Trophoblast cell (in vitro differentiated cells and primary cell): ENCODE results near the gene ZNF79.

ENCODE experiments used
- DNase-seq, 2 donors: peaks; one replicate each; pipeline ENCODE4 v3.0.0-alpha.2; 2016
- H2AFZ ChIP-seq: 2 replicates; pipeline ENCODE4 v1.6.1; 2013; ENCODE audit warnings: low read length, moderate library complexity, mild to moderate bottlenecking; ENCODE audit not compliant: insufficient read depth, poor library complexity
- H2AK5ac ChIP-seq: 2 replicates; pipeline ENCODE4 v1.6.1; 2013; ENCODE audit warnings: mild to moderate bottlenecking, low read length
- H2BK120ac ChIP-seq: 2 replicates; pipeline ENCODE4 v1.6.1; 2013; ENCODE audit warnings: low read length, mild to moderate bottlenecking, moderate library complexity; ENCODE audit not compliant: insufficient read depth, poor library complexity
- H2BK12ac ChIP-seq: 2 replicates; pipeline ENCODE4 v1.6.1; 2013; ENCODE audit warnings: mild to moderate bottlenecking, low read length, moderate library complexity
- H2BK5ac ChIP-seq: 2 replicates; pipeline ENCODE4 v1.6.1; 2013; ENCODE audit warnings: low read length, low read depth, moderate library complexity, mild to moderate bottlenecking; ENCODE audit not compliant: poor library complexity
- H3K14ac ChIP-seq: 2 replicates; pipeline ENCODE4 v1.6.1; 2013; ENCODE audit warnings: mild to moderate bottlenecking, low read length
- H3K18ac ChIP-seq: 2 replicates; pipeline ENCODE4 v1.6.1; 2013; ENCODE audit warnings: mild to moderate bottlenecking, low read length
- H3K23ac ChIP-seq: 2 replicates; pipeline ENCODE4 v1.6.1; 2013; ENCODE audit warnings: low read length
- H3K27ac ChIP-seq: 2 replicates; pipeline ENCODE4 v1.5.1; 2013; ENCODE audit warnings: low read depth, mild to moderate bottlenecking, inconsistent platforms, low read length, moderate library complexity
- H3K27me3 ChIP-seq: 2 replicates; pipeline ENCODE4 v1.6.1; 2013; ENCODE audit warnings: inconsistent platforms, mild to moderate bottlenecking, low read length, moderate library complexity; ENCODE audit not compliant: insufficient read depth
- H3K36me3 ChIP-seq, 2 experiments: 1 replicate in 1 of 2; 2 replicates in 1 of 2; pipeline ENCODE4 v1.6.1; 2013; ENCODE audit warnings: low read length in 2 of 2, mild to moderate bottlenecking in 2 of 2, moderate library complexity in 1 of 2; ENCODE audit not compliant: insufficient read depth in 2 of 2, control insufficient read depth in 1 of 2
- H3K4ac ChIP-seq: 2 replicates; pipeline ENCODE4 v1.6.1; 2013; ENCODE audit warnings: low read depth, mild to moderate bottlenecking, low read length, moderate library complexity
- H3K4me1 ChIP-seq, 2 experiments: 1 replicate in 1 of 2; 2 replicates in 1 of 2; pipeline ENCODE4 v1.6.1; 2013; ENCODE audit warnings: low read length in 2 of 2, mild to moderate bottlenecking in 2 of 2, moderate library complexity in 1 of 2; ENCODE audit not compliant: insufficient read depth in 2 of 2, control insufficient read depth in 1 of 2
- H3K4me2 ChIP-seq: 2 replicates; pipeline ENCODE4 v1.6.1; 2013; ENCODE audit warnings: inconsistent platforms, mild to moderate bottlenecking, low read length, moderate library complexity
- H3K4me3 ChIP-seq: 2 replicates; pipeline ENCODE4 v1.5.1; 2013; ENCODE audit warnings: mild to moderate bottlenecking, low read depth, low read length, inconsistent platforms
- H3K79me1 ChIP-seq: one replicate; pipeline ENCODE4 v1.6.1; 2013; ENCODE audit warnings: low read length
- H3K79me2 ChIP-seq: 2 replicates; pipeline ENCODE4 v1.6.1; 2013; ENCODE audit warnings: low read length, mild to moderate bottlenecking; ENCODE audit not compliant: control insufficient read depth, insufficient read depth, poor library complexity
- H3K9ac ChIP-seq: 2 replicates; pipeline ENCODE4 v1.6.1; 2013; ENCODE audit warnings: mild to moderate bottlenecking, low read length
- H3K9me3 ChIP-seq: 2 replicates; pipeline ENCODE4 v1.6.1; 2013; ENCODE audit warnings: low read depth, mild to moderate bottlenecking, control low read depth, inconsistent platforms, low read length; ENCODE audit not compliant: insufficient read depth
- H4K12ac ChIP-seq: 2 replicates; pipeline ENCODE4 v1.6.1; 2013; ENCODE audit warnings: low read depth, mild to moderate bottlenecking, low read length, moderate library complexity
- H4K8ac ChIP-seq: 2 replicates; pipeline ENCODE4 v1.6.1; 2013; ENCODE audit warnings: low read depth, mild to moderate bottlenecking, low read length, moderate library complexity
- H4K91ac ChIP-seq: one replicate; pipeline ENCODE4 v1.6.1; 2013; ENCODE audit warnings: low read depth, mild to moderate bottlenecking, low read length, moderate library complexity
- WGBS: extraction: QIAGEN DNeasy Blood & Tissue Kit; methylation state at CpG from one replicate; pipeline ENCODE4 v1.1.7; 2013; ENCODE audit warnings: missing lambda C conversion rate; ENCODE audit not compliant: insufficient read length, insufficient coverage; ENCODE audit errors: extremely low coverage; 5-methylcytosine and 5-hydroxymethylcytosine counted together

Gene ZNF79

GRCh38 chr9:127388856-127389238, 35.3 kb upstream of the ZNF79 start:
- Histone ChIP-seq H2BK5ac (peak overlapping the region; percentile 84), H2BK120ac (peak overlapping the region; percentile 82), H4K12ac (no peak overlapping the region), H3K18ac (peak overlapping the region; percentile 68), H3K4me3 (no peak overlapping the region), H3K27me3 (no peaks in the 10 kb centered on the region), H3K4me1 (peaks cover 36 to 41% of the 10 kb centered on the region in 2 experiments), H3K4me2 (peak overlapping the region; percentile 40), H3K79me2 (peaks cover 2% of the 10 kb centered on the region), H3K9ac (no peak overlapping the region), H3K14ac (peak overlapping the region; percentile 71), H3K23ac (no peak overlapping the region), H4K8ac (peak overlapping the region; percentile 52), H3K9me3 (no peaks in the 10 kb centered on the region), H3K4ac (peak overlapping the region; percentile 66), H2AFZ (no peak overlapping the region), H3K27ac (peak overlapping the region; percentile 90), H2AK5ac (peak overlapping the region; percentile 66), H3K79me1 (peaks cover 27% of the 10 kb centered on the region), H4K91ac (peak overlapping the region; percentile 95), H3K36me3 (no peaks in the 10 kb centered on the region), H2BK12ac (peak overlapping the region; percentile 89)
- peak in 1 of 2 donors; percentile 19 for DNase-seq
- whole genome bisulfite sequencing: no CpG with 5 or more reads among the region's 6 CpGs

- H3K79me2 ChIP-seq: peaks cover 2% of the 10 kb centered on the region
- peak overlapping the region; percentile 76 for H2BK120ac ChIP-seq
- H4K91ac ChIP-seq: peak overlapping the region; percentile 88
- H3K27ac ChIP-seq: peak overlapping the region; percentile 90
- no peak overlapping the region for H3K4me2 ChIP-seq
- H3K4me1 ChIP-seq: peaks cover 31 to 35% of the 10 kb centered on the region in 2 experiments
- H3K18ac ChIP-seq: peak overlapping the region; percentile 58
- H2BK5ac ChIP-seq: peak overlapping the region; percentile 89
- no peak overlapping the region for H3K9ac ChIP-seq
- WGBS: no CpG with 5 or more reads among the region's 4 CpGs
- no peak overlapping the region for H2AFZ ChIP-seq
- no peaks in the 10 kb centered on the region for H3K27me3 ChIP-seq
- peak overlapping the region; percentile 28 for H3K14ac ChIP-seq
- H3K79me1 ChIP-seq: peaks cover 25% of the 10 kb centered on the region
- H3K4ac ChIP-seq: peak overlapping the region; percentile 19
- DNase-seq: no peak
- peak overlapping the region; percentile 93 for H2BK12ac ChIP-seq
- no peaks in the 10 kb centered on the region for H3K36me3 ChIP-seq
- no peak overlapping the region for H3K4me3 ChIP-seq
- H3K23ac ChIP-seq: no peak overlapping the region
- H3K9me3 ChIP-seq: no peaks in the 10 kb centered on the region
- peak overlapping the region; percentile 17 for H4K8ac ChIP-seq
- H2AK5ac ChIP-seq: peak overlapping the region; percentile 75
- H4K12ac ChIP-seq: no peak overlapping the region
These were observed 34.6 kb upstream of the ZNF79 start for GRCh38 chr9:127389381-127390247.

DNA sequence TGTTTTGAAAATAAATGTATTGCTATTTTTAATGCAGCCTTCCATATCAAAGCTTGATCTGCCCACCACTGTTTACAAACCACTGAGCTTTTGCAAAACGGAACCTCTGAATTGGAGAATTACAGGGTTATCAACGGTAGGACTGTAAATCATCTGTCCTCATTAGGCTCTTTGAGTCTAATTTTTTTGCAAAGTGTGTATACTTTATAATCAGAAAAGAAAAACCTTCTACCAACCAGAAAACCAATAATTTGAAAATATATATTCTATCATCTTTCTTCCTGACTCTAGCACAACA, 34.0 kb upstream of the ZNF79 start:
- H3K27me3 ChIP-seq: no peaks in the 10 kb centered on the region
- H4K12ac ChIP-seq: no peak overlapping the region
- H3K4me1 ChIP-seq: peaks cover 26 to 31% of the 10 kb centered on the region in 2 experiments
- no CpG with 5 or more reads among the region's 2 CpGs for WGBS
- peak overlapping the region; percentile 89 for H2BK5ac ChIP-seq
- no peak overlapping the region for H3K4ac ChIP-seq
- H3K4me2 ChIP-seq: no peak overlapping the region
- no peak overlapping the region for H2AK5ac ChIP-seq
- no peak overlapping the region for H3K18ac ChIP-seq
- H2BK120ac ChIP-seq: peak overlapping the region; percentile 76
- H3K9me3 ChIP-seq: no peaks in the 10 kb centered on the region
- peaks cover 2% of the 10 kb centered on the region for H3K79me2 ChIP-seq
- no peak overlapping the region for H3K9ac ChIP-seq
- H3K14ac ChIP-seq: peak overlapping the region; percentile 28
- no peak for DNase-seq
- H4K91ac ChIP-seq: peak overlapping the region; percentile 88
- peak overlapping the region; percentile 93 for H2BK12ac ChIP-seq
- H3K23ac ChIP-seq: no peak overlapping the region
- H3K4me3 ChIP-seq: no peak overlapping the region
- H4K8ac ChIP-seq: no peak overlapping the region
- H2AFZ ChIP-seq: no peak overlapping the region
- H3K36me3 ChIP-seq: no peaks in the 10 kb centered on the region
- peak overlapping the region; percentile 90 for H3K27ac ChIP-seq
- H3K79me1 ChIP-seq: peaks cover 21% of the 10 kb centered on the region

DNA sequence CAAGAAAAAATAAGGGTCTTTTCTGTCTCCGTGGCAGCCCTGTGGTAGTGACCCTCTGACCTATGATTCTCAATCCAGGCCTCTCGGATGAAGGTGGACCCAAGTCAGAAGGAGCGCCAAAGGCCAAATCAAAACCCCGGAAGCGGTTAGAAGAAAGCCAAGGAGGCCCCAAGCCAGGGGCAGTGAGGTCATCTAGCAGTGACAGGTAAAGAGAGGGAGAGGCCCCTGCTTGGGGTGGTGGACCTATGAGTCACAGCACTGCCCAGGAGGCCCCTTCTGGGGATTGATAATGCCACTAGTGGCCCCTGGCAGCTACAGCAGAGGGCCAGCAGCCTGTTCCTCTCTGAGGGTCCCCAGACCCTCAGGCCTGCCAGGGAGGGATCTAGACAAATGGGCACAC, 33.6 kb upstream of the ZNF79 start:
- Histone ChIP-seq H4K91ac (peak overlapping the region; percentile 94), H3K9ac (no peak overlapping the region), H2BK12ac (peak overlapping the region; percentile 91), H3K27ac (peak overlapping the region; percentile 2), H3K18ac (peak overlapping the region; percentile 4), H3K9me3 (no peaks in the 10 kb centered on the region), H2AK5ac (peak overlapping the region; percentile 80), H4K8ac (peak overlapping the region; percentile 66), H2BK5ac (peak overlapping the region; percentile 87), H3K36me3 (no peaks in the 10 kb centered on the region), H3K23ac (no peak overlapping the region), H2AFZ (no peak overlapping the region), H3K79me1 (peaks cover 21% of the 10 kb centered on the region), H2BK120ac (peak overlapping the region; percentile 67), H3K14ac (peak overlapping the region; percentile 33), H3K4me2 (no peak overlapping the region), H4K12ac (no peak overlapping the region), H3K4ac (peak overlapping the region; percentile 5), H3K4me1 (peaks cover 26 to 34% of the 10 kb centered on the region in 2 experiments), H3K79me2 (peaks cover 2% of the 10 kb centered on the region), H3K27me3 (no peaks in the 10 kb centered on the region), H3K4me3 (no peak overlapping the region)
- DNase-seq: peak; percentile 30 to 51
- no CpG with 5 or more reads among the region's 5 CpGs for WGBS
